GM21367 (cell line): ENCODE measurements around the gene RSRP1.
"Not testable (repeated sequence)": the region's sequence is repeated elsewhere in the genome, so short reads cannot be mapped to it uniquely, and the experiment has no call there.

Source experiments
- ATAC-seq: cut with Tn5 transposase; IDR thresholded peaks from one replicate; pipeline ENCODE4 v1.9.1; 2021; ENCODE audit not compliant: unreplicated experiment

RSRP1 gene

DNA sequence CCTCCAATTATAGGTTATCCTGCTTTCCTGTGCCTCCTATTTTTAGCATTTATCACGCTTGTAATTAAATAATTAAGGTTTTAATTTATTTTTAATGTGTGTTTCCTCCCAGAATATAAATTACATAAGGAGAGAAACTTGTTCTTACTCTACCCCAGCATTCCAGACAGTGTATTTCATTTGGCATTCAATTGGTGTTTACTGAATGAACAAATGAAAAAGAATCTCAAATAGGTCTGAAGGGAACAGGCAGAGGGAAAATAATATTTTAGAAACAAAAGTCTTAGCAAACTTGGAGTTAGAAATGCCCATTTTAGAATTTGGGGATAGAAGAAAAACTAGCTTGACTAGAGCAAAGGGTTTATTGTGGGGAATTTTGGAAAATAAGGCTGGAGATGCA, 9.9 kb upstream of the RSRP1 start:
- no peak for ATAC-seq

- no peak for ATAC-seq
These were observed 9.3 kb upstream of the RSRP1 start for GRCh38 chr1:25256578-25256965.

GRCh38 chr1:25255706-25256577, 8.7 kb upstream of the RSRP1 start:
- ATAC-seq: no peak

DNA sequence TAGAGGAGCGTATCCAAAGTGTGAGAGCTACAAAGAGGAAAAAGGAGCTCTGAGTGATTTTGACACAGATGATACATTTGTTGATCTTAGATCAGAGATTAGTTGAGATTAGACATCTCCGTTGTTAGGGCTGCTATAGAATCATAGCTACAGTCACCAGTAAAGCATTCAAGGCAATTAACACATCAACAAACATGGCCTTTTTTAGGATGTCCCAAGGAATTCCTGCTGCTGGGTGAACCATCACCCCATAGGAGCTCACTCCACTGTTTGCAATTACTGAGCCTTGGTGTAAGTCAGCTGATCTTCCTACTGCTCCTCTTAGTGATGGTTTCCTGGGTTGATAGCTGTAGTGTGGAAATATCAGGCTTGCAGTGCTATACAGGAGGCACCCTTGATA, 6.7 kb upstream of the RSRP1 start:
- ATAC-seq: no peak

DNA sequence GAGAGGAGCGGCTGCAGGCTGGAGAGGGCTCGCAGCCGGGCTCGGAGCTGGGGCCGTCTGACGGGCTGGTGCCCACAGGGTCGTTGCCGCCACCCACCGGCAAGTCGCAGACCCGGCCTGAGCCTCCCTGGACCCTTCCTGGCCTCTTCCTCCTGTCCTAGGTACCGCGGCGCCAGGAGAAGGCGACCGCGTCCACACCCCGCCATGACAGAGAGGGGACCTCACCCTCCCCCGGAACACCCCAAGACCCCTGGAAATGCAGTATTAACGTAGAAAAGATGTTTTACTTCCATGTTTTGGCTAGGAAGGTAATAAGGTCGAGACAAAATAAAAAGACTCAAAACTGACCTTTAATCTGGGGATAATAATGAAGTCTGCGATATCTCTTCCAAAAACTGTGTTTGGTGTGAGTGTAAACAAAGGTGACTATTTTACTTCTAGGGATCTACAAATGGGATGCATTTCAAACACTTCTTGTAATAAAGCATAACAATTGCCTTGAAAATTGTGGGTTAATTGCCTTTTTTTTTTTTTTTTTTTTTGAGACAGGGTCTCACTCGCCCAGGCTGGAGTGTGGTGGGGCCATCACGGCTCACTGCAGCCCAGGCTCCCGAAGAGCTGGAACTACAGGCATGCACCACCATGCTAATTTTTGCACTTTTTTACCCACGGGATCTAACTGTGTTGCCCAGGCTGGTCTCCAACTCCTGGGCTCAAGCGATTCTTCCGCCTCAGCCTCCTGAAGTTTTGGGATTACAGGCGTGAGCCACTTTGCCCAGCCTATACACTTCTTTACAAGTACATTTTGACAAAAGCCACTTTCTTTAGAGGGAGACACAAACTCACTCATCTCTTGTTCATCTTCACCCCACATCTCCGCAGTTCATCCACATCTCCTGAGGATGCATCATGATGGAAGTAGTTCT, 838 bp upstream of the RSRP1 start:
- peak; percentile 43 for ATAC-seq

DNA sequence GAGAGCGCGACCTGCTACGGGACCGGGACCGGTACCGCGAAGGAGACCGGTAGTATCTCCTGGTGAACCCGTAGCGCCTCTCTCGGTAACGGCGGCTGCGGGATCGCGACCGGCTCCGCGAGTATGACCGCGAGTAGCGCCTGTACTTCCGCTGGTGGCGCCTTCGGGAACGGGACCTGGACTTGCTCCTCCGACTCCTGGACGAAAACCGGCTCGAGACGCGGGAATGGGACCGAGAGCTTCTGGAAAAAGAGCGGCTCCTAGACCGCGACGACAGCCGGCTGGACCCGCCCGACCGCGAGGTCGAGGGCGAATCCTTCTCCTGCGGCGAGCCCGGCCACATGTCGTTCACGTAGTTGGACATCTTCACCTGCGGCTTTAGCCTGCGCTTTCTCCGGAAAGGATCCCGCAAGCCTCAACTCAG, 642 bp downstream of the RSRP1 start:
- no peak for ATAC-seq

GRCh38 chr1:25245809-25246599, 1.2 kb downstream of the RSRP1 start:
- ATAC-seq: no peak

- no peak for ATAC-seq
These were observed 1.9 kb downstream of the RSRP1 start for GRCh38 chr1:25245393-25245792.

- ATAC-seq: no peak
These were observed 3.3 kb downstream of the RSRP1 start for GRCh38 chr1:25243907-25244306.

GRCh38 chr1:25239681-25240541, 7.3 kb downstream of the RSRP1 start:
- peak; percentile 52 for ATAC-seq

GRCh38 chr1:25238046-25238445, 9.2 kb downstream of the RSRP1 start:
- ATAC-seq: no peak

- not testable (repeated sequence) for ATAC-seq
These were observed 11.0 kb downstream of the RSRP1 start for GRCh38 chr1:25236261-25236660.

GRCh38 chr1:25235411-25235810, 11.8 kb downstream of the RSRP1 start:
- ATAC-seq: not testable (repeated sequence)

DNA sequence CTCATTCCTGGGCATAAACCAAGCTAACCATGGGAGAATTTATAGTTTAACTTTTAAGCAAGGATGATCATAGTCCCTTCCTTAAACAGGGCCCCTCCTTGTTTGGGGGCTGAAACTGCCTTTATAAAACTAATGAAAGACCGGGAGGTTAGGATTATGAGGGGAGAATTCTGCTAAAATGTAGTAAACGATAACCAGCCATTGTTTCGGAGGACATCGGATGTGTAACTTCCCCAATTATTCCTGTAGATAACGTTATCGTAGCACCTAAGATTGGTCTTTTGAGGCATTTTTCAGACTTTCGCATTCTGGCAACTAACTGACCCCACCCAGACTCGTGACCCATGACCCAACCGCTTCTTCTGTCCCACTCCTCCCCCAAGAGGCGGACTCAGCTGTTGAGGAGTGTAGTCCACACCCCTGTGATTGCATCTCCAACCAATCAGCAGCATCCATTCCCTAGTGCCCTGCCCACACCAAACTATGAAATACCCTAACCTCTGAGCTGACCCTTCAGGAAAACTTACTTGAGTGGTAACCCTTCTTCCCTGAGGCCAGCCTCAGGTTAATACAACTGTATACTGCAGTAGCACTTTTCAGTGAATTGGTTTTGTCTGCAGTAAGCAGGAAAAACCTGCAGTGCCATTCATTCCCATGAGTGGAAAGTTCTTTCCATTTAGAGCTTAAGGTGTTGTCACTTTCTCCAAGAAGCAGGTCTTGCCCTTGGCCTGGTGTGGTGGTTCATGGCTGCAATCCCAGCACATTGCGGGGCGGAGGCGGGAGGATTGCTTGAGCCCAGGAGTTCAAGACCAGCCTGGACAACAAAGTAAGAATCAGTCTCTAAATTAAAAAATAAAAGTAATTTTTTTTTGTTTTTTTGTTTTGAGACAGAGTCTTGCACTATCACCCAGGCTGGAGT, 14.1 kb downstream of the RSRP1 start:
- ATAC-seq: peak; percentile 48

DNA sequence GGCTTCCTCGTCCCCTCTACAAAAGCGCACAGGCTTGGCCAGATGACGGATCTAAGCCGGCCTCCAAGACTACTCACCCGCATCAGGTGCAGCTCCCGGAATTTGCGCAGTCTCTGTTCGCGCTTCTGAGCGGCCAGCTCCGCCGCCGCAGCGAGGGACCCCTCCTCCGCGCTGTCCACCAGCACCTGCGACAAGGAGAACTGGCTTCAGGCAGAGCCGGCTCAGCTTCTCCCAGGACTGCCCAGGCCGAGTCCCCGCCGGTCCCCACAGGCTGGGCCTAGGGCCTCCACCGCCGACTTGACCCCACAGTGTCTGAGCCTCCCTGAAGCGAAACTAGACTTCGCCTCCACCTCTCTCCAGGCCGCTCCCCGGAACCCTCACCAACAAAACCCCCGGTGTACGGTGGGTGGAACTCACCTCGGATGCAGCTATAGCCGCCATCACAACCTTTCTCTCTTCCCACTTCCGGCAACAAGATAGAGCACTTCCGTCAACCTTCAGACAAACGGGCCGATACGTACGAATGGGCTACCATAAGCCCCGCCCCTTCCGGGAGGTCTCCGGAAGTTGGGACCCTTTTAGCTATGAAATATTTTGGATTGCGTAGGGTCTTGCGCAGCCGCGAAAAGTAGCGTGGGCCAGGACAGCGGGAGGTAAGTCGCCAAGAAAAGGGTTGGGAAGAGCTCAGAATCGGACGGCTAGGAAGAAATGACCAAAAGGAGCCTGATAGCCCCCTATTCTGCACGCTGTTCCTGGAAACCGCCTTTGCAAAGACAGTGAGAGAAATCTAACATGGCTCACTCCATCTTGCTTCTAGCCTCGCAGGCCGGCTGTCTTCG, 15.0 kb downstream of the RSRP1 start, which contains the start of gene SYF2:
Gene SYF2, minus strand, starts transcription at position 476 of the 839 bp plus-strand sequence. Its CDS starts 35 bp downstream, at position 441.
- ATAC-seq: peak; percentile 58

- no peak for ATAC-seq
These were observed 23.8 kb downstream of the RSRP1 start for GRCh38 chr1:25223471-25223870.

GRCh38 chr1:25222606-25223005, 24.6 kb downstream of the RSRP1 start:
- ATAC-seq: no peak

DNA sequence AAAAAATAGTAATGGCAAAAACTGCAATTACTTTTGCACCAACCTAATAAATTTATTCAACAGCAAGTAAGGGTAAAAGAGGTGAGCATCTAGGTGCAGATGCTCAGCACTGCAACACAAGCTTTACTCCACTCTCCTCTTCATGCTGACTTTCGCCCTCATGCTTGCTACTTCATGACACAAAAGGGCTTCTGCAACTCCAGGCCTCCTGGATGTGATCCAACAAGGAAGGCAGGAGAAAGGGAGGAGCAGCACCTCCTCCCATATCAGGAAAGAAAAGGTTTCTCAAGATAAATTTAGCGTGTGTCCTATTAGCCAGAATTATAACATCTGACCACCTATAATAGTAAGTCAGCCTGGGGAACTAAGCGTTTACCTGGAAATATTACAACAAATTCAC, 26.6 kb downstream of the RSRP1 start:
- no peak for ATAC-seq
